ENCODE measurements around the gene RBX1. TPM values are rescaled to one million over a fixed set of nuclear protein-coding genes. Genes with fewer than 3 reads are reported as not detected.

Gene RBX1
- total and polyA plus RNA-seq, 2 of the 8 experiments (the other 6 are each of a cell fraction or from before 2014, with no cell fraction given) = 76.5 to 119 TPM

- Histone ChIP-seq H3K9me3 (ENCODE audit: insufficient read depth in 2 of 2, low read depth in 1 of 2, low read length in 1 of 2) (no peaks in the 10 kb centered on the region), H3K4me3 (ENCODE audit: extremely low read depth in 1 of 4, insufficient read depth in 2 of 4, low read depth in 3 of 4, low read length in 4 of 4) (no peak overlapping the region), H3K14ac (ENCODE audit: insufficient read length) (no peak overlapping the region), H4K5ac (ENCODE audit: insufficient read length, low read depth, low read length) (no peak overlapping the region), H4K8ac (ENCODE audit: extremely low read depth, insufficient read depth, low read length) (no peak overlapping the region), H2BK120ac (replicated peaks; ENCODE audit: low read depth, low read length) (no peak overlapping the region), H2BK5ac (ENCODE audit: low read depth, low read length) (no peak overlapping the region), H3K27me3 (replicated peaks in 1 of 4; ENCODE audit: control insufficient read depth in 3 of 4, extremely low read depth in 1 of 4, insufficient read depth in 3 of 4, low read length in 3 of 4) (no peaks in the 10 kb centered on the region), H3K79me2 (ENCODE audit: control insufficient read depth in 1 of 2, insufficient read depth in 2 of 2, low read length in 2 of 2) (no peaks in the 10 kb centered on the region), H3K23me2 (ENCODE audit: low read depth, low read length) (no peaks in the 10 kb centered on the region), H3K56ac (replicated peaks; ENCODE audit: insufficient read length, low read depth, low read length) (no peak overlapping the region), H2AK5ac (ENCODE audit: low read depth, low read length) (no peak overlapping the region), H2BK15ac (ENCODE audit: low read length) (no peak overlapping the region), H3K4ac (replicated peaks; ENCODE audit: insufficient read length, low read depth, low read length) (no peak overlapping the region), H2BK20ac (ENCODE audit: low read length) (no peak overlapping the region), H3K36me3 (ENCODE audit: control insufficient read depth in 2 of 4, insufficient read depth in 4 of 4, low read length in 3 of 4) (no peaks in the 10 kb centered on the region), H4K20me1 (replicated peaks in 1 of 2; ENCODE audit: control insufficient read depth in 1 of 2, insufficient read depth in 2 of 2, low read length in 2 of 2) (no peaks in the 10 kb centered on the region), H3K4me1 (replicated peaks in 1 of 4; ENCODE audit: control insufficient read depth in 3 of 4, insufficient read depth in 4 of 4, low read length in 3 of 4) (no peaks in the 10 kb centered on the region), H3K9ac (replicated peaks in 1 of 4; ENCODE audit: extremely low read depth in 1 of 4, low read depth in 3 of 4, low read length in 3 of 4) (no peak overlapping the region), H3K79me1 (ENCODE audit: low read depth, low read length) (no peaks in the 10 kb centered on the region), H3K18ac (ENCODE audit: extremely low read depth, low read length) (no peak overlapping the region), H4K91ac (replicated peaks; ENCODE audit: insufficient read length, low read length) (no peak overlapping the region), H2BK12ac (ENCODE audit: low read depth, low read length) (no peak overlapping the region), H3K23ac (ENCODE audit: insufficient read length) (no peak overlapping the region), H3K4me2 (ENCODE audit: insufficient read depth in 1 of 2, low read depth in 2 of 2, low read length in 2 of 2) (no peak overlapping the region), H2AFZ (ENCODE audit: low read length) (no peak overlapping the region), H3K27ac (ENCODE audit: low read depth, low read length) (no peak overlapping the region)
- no peak for FAIRE-seq
- DNase-seq (ENCODE audit: low read depth in 1 of 2, low spot score in 2 of 2) = no peak
- WGBS, 2 experiments (ENCODE audit: extremely low coverage in 1 of 2, insufficient coverage in 1 of 2, insufficient read length in 1 of 2, insufficient replicate concordance in 2 of 2, low coverage in 1 of 2, low lambda C conversion rate in 2 of 2, missing lambda C conversion rate in 1 of 2) = 95% methylated on average over 8 of the region's 8 CpGs; no CpG with 5 or more reads in 1 of the 2 experiments
- ChIA-PET POLR2A (ENCODE audit: partially characterized antibody) (interaction anchor here (1.3 to 1.9 kb wide), 2 partner anchors 9 to 41 kb away, joined by 3 to 4 read pairs; no protein-coding TSS in a partner anchor), CTCF (ENCODE audit: partially characterized antibody) (no interaction called here)
- TF ChIP-seq TEAD4 (IDR thresholded peaks at IDR 0.05; ENCODE audit: low read depth, low read length) (no peak), ATF2 (IDR thresholded peaks at IDR 0.05; ENCODE audit: low read length) (no peak), MAX (IDR thresholded peaks at IDR 0.05) (no peak), NANOG (IDR thresholded peaks at IDR 0.05; ENCODE audit: insufficient read depth, low read depth, low read length, poor library complexity, severe bottlenecking) (no peak), EZH2 (IDR thresholded peaks at IDR 0.05; ENCODE audit: low read depth, low read length, severe bottlenecking) (no peak), PHF8 (conservative IDR thresholded peaks at IDR 0.05; ENCODE audit: low read depth, low read length) (no peak), BCL11A (IDR thresholded peaks at IDR 0.05; ENCODE audit: low read depth in 2 of 2, low read length in 2 of 2) (no peak), TAF1 (IDR thresholded peaks at IDR 0.05; ENCODE audit: low read depth, low read length) (no peak), NRF1 (IDR thresholded peaks at IDR 0.05; ENCODE audit: low read depth, low read length) (no peak), SP1 (IDR thresholded peaks at IDR 0.05; ENCODE audit: low read depth, low read length) (no peak), TBP (IDR thresholded peaks at IDR 0.05; ENCODE audit: low read depth, low read length) (no peak)
- TF ChIP-seq, protein P1, sequence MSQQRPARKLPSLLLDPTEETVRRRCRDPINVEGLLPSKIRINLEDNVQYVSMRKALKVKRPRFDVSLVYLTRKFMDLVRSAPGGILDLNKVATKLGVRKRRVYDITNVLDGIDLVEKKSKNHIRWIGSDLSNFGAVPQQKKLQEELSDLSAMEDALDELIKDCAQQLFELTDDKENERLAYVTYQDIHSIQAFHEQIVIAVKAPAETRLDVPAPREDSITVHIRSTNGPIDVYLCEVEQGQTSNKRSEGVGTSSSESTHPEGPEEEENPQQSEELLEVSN (IDR thresholded peaks at IDR 0.05) = no peak
These were observed 28.7 kb downstream of the RBX1 start for GRCh38 chr22:40979871-40980270.
